ENCODE data around the gene BEST1.

DNA sequence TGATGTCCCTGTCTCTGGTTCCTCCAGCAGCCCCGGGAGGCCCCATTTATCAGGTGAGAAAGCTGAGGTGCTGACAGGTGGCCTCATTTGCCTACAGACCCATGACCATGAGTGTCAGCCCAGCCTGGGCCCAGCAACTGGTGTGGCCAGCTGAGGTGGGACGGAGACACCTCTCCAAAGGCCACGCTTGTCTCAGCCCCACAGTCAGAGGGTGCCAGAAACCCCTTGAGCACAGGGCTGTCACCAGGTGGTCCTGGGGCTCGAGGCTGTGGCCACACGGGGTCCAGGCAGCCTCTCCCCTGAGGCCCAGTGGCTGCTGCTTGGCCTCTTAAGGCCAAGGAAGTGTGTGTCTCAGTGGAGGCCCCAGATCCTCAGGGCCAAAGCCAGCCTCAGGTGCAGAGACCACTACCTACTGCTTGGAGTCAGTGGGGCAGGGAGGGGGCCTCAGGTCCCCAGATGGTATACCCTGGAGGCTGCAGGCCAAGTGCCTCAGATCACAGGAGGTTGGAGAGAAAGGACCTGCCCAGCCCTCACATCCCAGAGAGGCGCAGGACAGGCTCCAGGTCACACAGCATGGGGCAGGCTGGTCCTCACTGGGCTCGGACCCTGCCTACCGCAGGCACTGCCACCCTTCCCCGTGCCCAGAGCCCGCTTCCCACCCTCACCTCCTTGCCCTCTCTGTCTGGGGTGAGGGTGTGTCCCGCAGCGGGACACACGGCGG, 44.2 kb upstream of the BEST1 start:
- TF ChIP-seq, protein P1, sequence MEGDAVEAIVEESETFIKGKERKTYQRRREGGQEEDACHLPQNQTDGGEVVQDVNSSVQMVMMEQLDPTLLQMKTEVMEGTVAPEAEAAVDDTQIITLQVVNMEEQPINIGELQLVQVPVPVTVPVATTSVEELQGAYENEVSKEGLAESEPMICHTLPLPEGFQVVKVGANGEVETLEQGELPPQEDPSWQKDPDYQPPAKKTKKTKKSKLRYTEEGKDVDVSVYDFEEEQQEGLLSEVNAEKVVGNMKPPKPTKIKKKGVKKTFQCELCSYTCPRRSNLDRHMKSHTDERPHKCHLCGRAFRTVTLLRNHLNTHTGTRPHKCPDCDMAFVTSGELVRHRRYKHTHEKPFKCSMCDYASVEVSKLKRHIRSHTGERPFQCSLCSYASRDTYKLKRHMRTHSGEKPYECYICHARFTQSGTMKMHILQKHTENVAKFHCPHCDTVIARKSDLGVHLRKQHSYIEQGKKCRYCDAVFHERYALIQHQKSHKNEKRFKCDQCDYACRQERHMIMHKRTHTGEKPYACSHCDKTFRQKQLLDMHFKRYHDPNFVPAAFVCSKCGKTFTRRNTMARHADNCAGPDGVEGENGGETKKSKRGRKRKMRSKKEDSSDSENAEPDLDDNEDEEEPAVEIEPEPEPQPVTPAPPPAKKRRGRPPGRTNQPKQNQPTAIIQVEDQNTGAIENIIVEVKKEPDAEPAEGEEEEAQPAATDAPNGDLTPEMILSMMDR (conservative IDR thresholded peaks at IDR 0.05; ENCODE audit: low read depth, low read length): no peak
- no peak for TF ChIP-seq EZH2 (IDR thresholded peaks at IDR 0.05; ENCODE audit: low read length, unreplicated experiment)

Measured in PC-3 (cell line).